Suprapubic skin (tissue), 4 donors: ENCODE results near the gene MINDY4. TPM values are rescaled to one million over a fixed set of nuclear protein-coding genes. Genes with fewer than 3 reads are reported as not detected.
A peak's percentile ranks its signal among the peaks of the same experiment; 100 is the strongest.

Source experiments
- DNase-seq, 2 donors: peaks; one replicate each; pipeline ENCODE4 v3.0.0-alpha.2; 2019; ENCODE audit warnings: low spot score in 2 of 2
- H3K27ac ChIP-seq: fragments of 200-600 bp; sonication (generic); one replicate; pipeline ENCODE4 v1.5.1; 2019
- H3K27me3 ChIP-seq: fragments of 200-600 bp; sonication (generic); one replicate; pipeline ENCODE4 v1.5.1; 2019
- H3K36me3 ChIP-seq: fragments of 200-600 bp; sonication (generic); one replicate; pipeline ENCODE4 v1.5.1; 2019
- H3K4me1 ChIP-seq: fragments of 200-600 bp; sonication (generic); one replicate; pipeline ENCODE4 v1.5.1; 2019
- H3K4me3 ChIP-seq: fragments of 200-600 bp; sonication (generic); one replicate; pipeline ENCODE4 v1.5.1; 2019; ENCODE audit warnings: mild to moderate bottlenecking
- H3K9me3 ChIP-seq: fragments of 200-600 bp; sonication (generic); one replicate; pipeline ENCODE4 v1.5.1; 2019
- EP300 ChIP-seq: sonication (generic); formaldehyde crosslinking; IDR thresholded peaks from one replicate; pipeline ENCODE4 v1.6.1; 2017; ENCODE audit warnings: antibody characterized with exemption
- POLR2A ChIP-seq, 2 donors: fragments of 450-650 bp; IDR thresholded peaks; one replicate each; pipeline ENCODE4 v1.6.1; 2017; ENCODE audit warnings: antibody characterized with exemption in 2 of 2, mild to moderate bottlenecking in 2 of 2, moderate library complexity in 2 of 2
- POLR2AphosphoS5 ChIP-seq, 3 donors: sonication (generic); formaldehyde crosslinking; IDR thresholded peaks; one replicate each; pipeline ENCODE4 v1.6.1; 2017; ENCODE audit warnings: antibody characterized with exemption in 3 of 3
- WGBS: methylation state at CpG from one replicate; pipeline ENCODE4 v1.1.5; 2018; 5-methylcytosine and 5-hydroxymethylcytosine counted together
- total RNA-seq, 4 donors: library from RNA; depleted of rRNA; stranded (reverse); fragments of >200 nt; gene quantifications; one replicate each; pipeline ENCODE4 v1.1.0, GENCODE V29; 2016
- TF ChIP-seq, protein P1 (sequence below), 2 donors: fragments of 200-600 bp in 1 of 2; fragments of 450-650 bp in 1 of 2; sonication (generic) in 1 of 2; IDR thresholded peaks; one replicate each; pipeline ENCODE4 v1.5.1; 2016 to 2019; ENCODE audit warnings: antibody characterized with exemption in 2 of 2, mild to moderate bottlenecking in 1 of 2, moderate library complexity in 1 of 2

MINDY4 gene
- total RNA-seq, 4 donors from 2014 or later: 4.6 to 10.5 (median 6.1) TPM

GRCh38 chr7:30850426-30850825 is 79.2 kb downstream of the MINDY4 start:
- 81% methylated on average over 8 of the region's 17 CpGs for WGBS

GRCh38 chr7:30851651-30852307 is 80.6 kb downstream of the MINDY4 start:
- Histone ChIP-seq H3K27ac (peak overlapping the region; percentile 38), H3K4me1 (peaks cover 15% of the 10 kb centered on the region), H3K27me3 (no peaks in the 10 kb centered on the region), H3K9me3 (no peaks in the 10 kb centered on the region), H3K36me3 (no peaks in the 10 kb centered on the region), H3K4me3 (no peak overlapping the region)
- no peak for DNase-seq
- WGBS: 48% methylated on average over 12 of the region's 12 CpGs
- TF ChIP-seq POLR2AphosphoS5 (IDR thresholded peaks at IDR 0.05): no peak
- TF ChIP-seq POLR2A (IDR thresholded peaks at IDR 0.05): no peak
- TF ChIP-seq, protein P1, sequence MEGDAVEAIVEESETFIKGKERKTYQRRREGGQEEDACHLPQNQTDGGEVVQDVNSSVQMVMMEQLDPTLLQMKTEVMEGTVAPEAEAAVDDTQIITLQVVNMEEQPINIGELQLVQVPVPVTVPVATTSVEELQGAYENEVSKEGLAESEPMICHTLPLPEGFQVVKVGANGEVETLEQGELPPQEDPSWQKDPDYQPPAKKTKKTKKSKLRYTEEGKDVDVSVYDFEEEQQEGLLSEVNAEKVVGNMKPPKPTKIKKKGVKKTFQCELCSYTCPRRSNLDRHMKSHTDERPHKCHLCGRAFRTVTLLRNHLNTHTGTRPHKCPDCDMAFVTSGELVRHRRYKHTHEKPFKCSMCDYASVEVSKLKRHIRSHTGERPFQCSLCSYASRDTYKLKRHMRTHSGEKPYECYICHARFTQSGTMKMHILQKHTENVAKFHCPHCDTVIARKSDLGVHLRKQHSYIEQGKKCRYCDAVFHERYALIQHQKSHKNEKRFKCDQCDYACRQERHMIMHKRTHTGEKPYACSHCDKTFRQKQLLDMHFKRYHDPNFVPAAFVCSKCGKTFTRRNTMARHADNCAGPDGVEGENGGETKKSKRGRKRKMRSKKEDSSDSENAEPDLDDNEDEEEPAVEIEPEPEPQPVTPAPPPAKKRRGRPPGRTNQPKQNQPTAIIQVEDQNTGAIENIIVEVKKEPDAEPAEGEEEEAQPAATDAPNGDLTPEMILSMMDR (IDR thresholded peaks at IDR 0.05): no peak
- TF ChIP-seq EP300: no peak

More at GRCh38 chr7:30850426-30850825, 79.2 kb downstream of the MINDY4 start:
- Histone ChIP-seq H3K4me1 (peaks cover 28% of the 10 kb centered on the region), H3K9me3 (no peaks in the 10 kb centered on the region), H3K36me3 (no peaks in the 10 kb centered on the region), H3K27ac (no peak overlapping the region), H3K4me3 (no peak overlapping the region), H3K27me3 (no peaks in the 10 kb centered on the region)
- no peak for DNase-seq
- no peak for TF ChIP-seq POLR2AphosphoS5 (IDR thresholded peaks at IDR 0.05)
- no peak for TF ChIP-seq EP300
- no peak for TF ChIP-seq POLR2A (IDR thresholded peaks at IDR 0.05)
- TF ChIP-seq, protein P1 (IDR thresholded peaks at IDR 0.05): no peak

DNA sequence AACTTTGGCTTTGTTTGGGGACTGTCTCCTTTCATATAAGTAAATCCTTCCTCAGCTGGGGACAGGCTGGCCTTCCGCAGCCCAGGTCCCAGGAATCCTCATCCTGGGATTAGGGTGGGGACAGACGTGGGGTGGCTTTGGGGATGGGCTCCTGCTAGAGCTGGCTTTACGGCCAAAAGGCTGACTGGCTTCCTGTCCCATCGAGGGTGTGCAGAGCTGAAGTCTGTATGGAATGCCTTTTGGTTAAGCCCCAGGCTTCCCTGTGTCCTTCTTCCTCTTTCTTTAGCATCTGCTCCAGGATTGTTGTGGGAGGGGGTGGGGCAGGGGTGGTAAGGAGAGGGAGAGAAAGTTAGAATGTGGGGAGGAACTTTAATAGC is 81.1 kb downstream of the MINDY4 start:
- TF ChIP-seq POLR2AphosphoS5 (IDR thresholded peaks at IDR 0.05) (no peak), POLR2A (IDR thresholded peaks at IDR 0.05) (no peak), EP300 (no peak)
- TF ChIP-seq, protein P1 (IDR thresholded peaks at IDR 0.05): no peak
- no peak for DNase-seq
- Histone ChIP-seq H3K9me3 (no peaks in the 10 kb centered on the region), H3K4me3 (no peak overlapping the region), H3K27me3 (no peaks in the 10 kb centered on the region), H3K36me3 (no peaks in the 10 kb centered on the region), H3K27ac (peak overlapping the region; percentile 38), H3K4me1 (peaks cover 13% of the 10 kb centered on the region)
- WGBS: 50% methylated on average over 4 of the region's 4 CpGs

- H3K27ac ChIP-seq: peak overlapping the region; percentile 38
- no peaks in the 10 kb centered on the region for H3K27me3 ChIP-seq
- no peak overlapping the region for H3K4me3 ChIP-seq
- TF ChIP-seq POLR2AphosphoS5 (IDR thresholded peaks at IDR 0.05) (no peak), EP300 (no peak), POLR2A (IDR thresholded peaks at IDR 0.05) (no peak)
- TF ChIP-seq, protein P1 (IDR thresholded peaks at IDR 0.05): no peak
- no peaks in the 10 kb centered on the region for H3K36me3 ChIP-seq
- no peak for DNase-seq
- H3K9me3 ChIP-seq: no peaks in the 10 kb centered on the region
- H3K4me1 ChIP-seq: peaks cover 13% of the 10 kb centered on the region
- 78% methylated on average over 11 of the region's 11 CpGs for WGBS
Observed at GRCh38 chr7:30852744-30853288, 81.6 kb downstream of the MINDY4 start.

DNA sequence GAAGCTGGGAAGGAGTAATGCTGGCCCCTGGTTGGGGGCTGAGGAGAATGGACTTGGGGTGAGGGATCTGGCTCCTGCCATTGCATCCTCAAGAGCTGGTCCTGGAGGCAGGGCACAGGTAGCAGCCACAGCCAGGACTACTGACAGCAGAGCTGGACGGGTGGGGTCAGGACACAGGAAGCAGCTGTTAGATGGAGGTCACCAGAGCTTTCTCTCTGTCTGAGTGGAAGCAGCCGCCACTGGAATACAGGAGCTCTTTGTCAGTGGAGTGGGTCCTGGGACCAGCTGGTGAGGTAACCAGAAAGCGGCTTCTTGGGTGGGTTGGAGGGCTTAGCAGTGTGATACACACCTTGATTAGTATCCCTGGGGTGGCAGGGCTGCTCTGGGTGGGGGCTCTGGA is 82.4 kb downstream of the MINDY4 start:
- no peak overlapping the region for H3K4me3 ChIP-seq
- peaks cover 13% of the 10 kb centered on the region for H3K4me1 ChIP-seq
- TF ChIP-seq POLR2A (IDR thresholded peaks at IDR 0.05) (no peak), EP300 (no peak), POLR2AphosphoS5 (IDR thresholded peaks at IDR 0.05) (no peak)
- TF ChIP-seq, protein P1 (IDR thresholded peaks at IDR 0.05): no peak
- H3K9me3 ChIP-seq: no peaks in the 10 kb centered on the region
- no peak for DNase-seq
- no peaks in the 10 kb centered on the region for H3K36me3 ChIP-seq
- H3K27me3 ChIP-seq: no peaks in the 10 kb centered on the region
- WGBS: 78% methylated on average over 1 of the region's 3 CpGs
- no peak overlapping the region for H3K27ac ChIP-seq
